H1 (cell line): ENCODE data around the gene TLE2. TPM values are rescaled to one million over a fixed set of nuclear protein-coding genes. Genes with fewer than 3 reads are reported as not detected.

ENCODE experiments used
- CTCF ChIA-PET: fragments of 300-600 bp; sonication (Branson Sonifier 250); formaldehyde crosslinking; loops from one replicate; lab custom pipeline; 2021; ENCODE audit not compliant: partially characterized antibody; lab: Charles Lee
- POLR2A ChIA-PET: fragments of 300-600 bp; sonication (Branson Sonifier 250); formaldehyde crosslinking; loops from one replicate; lab custom pipeline; 2021; ENCODE audit warnings: inconsistent platforms; ENCODE audit not compliant: partially characterized antibody; lab: Charles Lee
- DNase-seq, 2 experiments: peaks; one replicate each; pipeline versions ENCODE4 v3.0.0 to v3.0.0-alpha.2; 2010 to 2022; ENCODE audit warnings: low spot score in 2 of 2, low read depth in 1 of 2, mixed read lengths in 1 of 2
- FAIRE-seq: peaks from 2 replicates; lab custom pipeline; 2011; peaks lifted over from hg19 to GRCh38; lab: Jason Lieb, UNC
- H2AFZ ChIP-seq: 2 replicates; pipeline ENCODE4 v1.8.1; 2012; ENCODE audit warnings: low read length, inconsistent platforms
- H2AK5ac ChIP-seq: 2 replicates; pipeline ENCODE4 v1.6.1; 2013; ENCODE audit warnings: low read depth, low read length
- H2BK120ac ChIP-seq: replicated peaks from 2 replicates; pipeline ENCODE3; 2013; ENCODE audit warnings: low read depth, low read length, inconsistent platforms
- H2BK12ac ChIP-seq: 2 replicates; pipeline ENCODE4 v1.6.1; 2013; ENCODE audit warnings: low read depth, low read length
- H2BK15ac ChIP-seq: 2 replicates; pipeline ENCODE4 v1.6.1; 2013; ENCODE audit warnings: low read length
- H2BK20ac ChIP-seq: 2 replicates; pipeline ENCODE4 v1.6.1; 2013; ENCODE audit warnings: low read length
- H2BK5ac ChIP-seq: 2 replicates; pipeline ENCODE4 v1.6.1; 2013; ENCODE audit warnings: low read depth, low read length
- H3K14ac ChIP-seq: 2 replicates; pipeline ENCODE4 v1.6.1; 2013; ENCODE audit warnings: inconsistent platforms; ENCODE audit not compliant: insufficient read length
- H3K18ac ChIP-seq: 2 replicates; pipeline ENCODE4 v1.6.1; 2013; ENCODE audit warnings: low read length; ENCODE audit errors: extremely low read depth
- H3K23ac ChIP-seq: 2 replicates; pipeline ENCODE4 v1.6.1; 2013; ENCODE audit warnings: inconsistent platforms; ENCODE audit not compliant: insufficient read length
- H3K23me2 ChIP-seq: 2 replicates; pipeline ENCODE4 v1.6.1; 2013; ENCODE audit warnings: low read depth, low read length
- H3K27ac ChIP-seq: 2 replicates; pipeline ENCODE4 v1.6.1; 2011; ENCODE audit warnings: low read depth, low read length, inconsistent platforms
- H3K27me3 ChIP-seq, 4 experiments: replicated peaks in 1 of 4; 1 replicate in 1 of 4; 2 replicates in 3 of 4; pipeline versions ENCODE4 v1.6.1 to v1.8.1; 2011 to 2013; ENCODE audit warnings: low read length in 3 of 4, mild to moderate bottlenecking in 3 of 4, inconsistent platforms in 2 of 4, mixed read lengths in 2 of 4, moderate library complexity in 1 of 4; ENCODE audit not compliant: control insufficient read depth in 3 of 4, insufficient read depth in 3 of 4; ENCODE audit errors: extremely low read depth in 1 of 4
- H3K36me3 ChIP-seq, 4 experiments: 2 replicates each; pipeline versions ENCODE4 v1.6.1 to v1.8.1; 2011 to 2013; ENCODE audit warnings: mild to moderate bottlenecking in 4 of 4, low read length in 3 of 4, moderate library complexity in 2 of 4, control low read depth in 1 of 4, inconsistent platforms in 1 of 4; ENCODE audit not compliant: insufficient read depth in 4 of 4, control insufficient read depth in 2 of 4
- H3K4ac ChIP-seq: replicated peaks from 2 replicates; pipeline ENCODE3; 2013; ENCODE audit warnings: low read length, low read depth, mixed read lengths, inconsistent platforms; ENCODE audit not compliant: insufficient read length
- H3K4me1 ChIP-seq, 4 experiments: replicated peaks in 1 of 4; 1 replicate in 1 of 4; 2 replicates in 3 of 4; pipeline versions ENCODE4 v1.6.1 to v1.8.1; 2011 to 2013; ENCODE audit warnings: low read length in 3 of 4, inconsistent platforms in 2 of 4, mixed read lengths in 1 of 4; ENCODE audit not compliant: insufficient read depth in 4 of 4, control insufficient read depth in 3 of 4
- H3K4me2 ChIP-seq, 2 experiments: 2 replicates each; pipeline versions ENCODE4 v1.6.1 to v1.8.1; 2011 to 2013; ENCODE audit warnings: low read depth in 2 of 2, low read length in 2 of 2, control low read depth in 1 of 2, inconsistent platforms in 1 of 2, mild to moderate bottlenecking in 1 of 2; ENCODE audit not compliant: insufficient read depth in 1 of 2
- H3K4me3 ChIP-seq, 4 experiments: fragments of 200-600, 300-600 bp in 1 of 4; sonication (generic), shearing (Covaris generic), sonication (Bioruptor Twin) in 1 of 4; 2 replicates each; pipeline versions ENCODE4 v1.5.1 to v1.8.1; 2011 to 2016; ENCODE audit warnings: low read length in 4 of 4, low read depth in 3 of 4, control low read depth in 2 of 4, inconsistent platforms in 2 of 4, mild to moderate bottlenecking in 2 of 4, mixed read lengths in 1 of 4, moderate library complexity in 1 of 4; ENCODE audit not compliant: insufficient read depth in 2 of 4; ENCODE audit errors: extremely low read depth in 1 of 4
- H3K56ac ChIP-seq: replicated peaks from 2 replicates; pipeline ENCODE3; 2013; ENCODE audit warnings: low read depth, mild to moderate bottlenecking, mixed read lengths, low read length, inconsistent platforms; ENCODE audit not compliant: insufficient read length
- H3K79me1 ChIP-seq: 2 replicates; pipeline ENCODE4 v1.6.1; 2013; ENCODE audit warnings: low read depth, low read length, control low read depth
- H3K79me2 ChIP-seq, 2 experiments: 2 replicates each; pipeline versions ENCODE4 v1.6.1 to v1.8.1; 2012 to 2013; ENCODE audit warnings: low read length in 2 of 2, mild to moderate bottlenecking in 2 of 2, inconsistent platforms in 1 of 2; ENCODE audit not compliant: insufficient read depth in 2 of 2, control insufficient read depth in 1 of 2
- H3K9ac ChIP-seq, 4 experiments: replicated peaks in 1 of 4; 1 replicate in 1 of 4; 2 replicates in 3 of 4; pipeline versions ENCODE4 v1.6.1 to v1.8.1; 2011 to 2013; ENCODE audit warnings: low read depth in 3 of 4, low read length in 3 of 4, control low read depth in 2 of 4, mild to moderate bottlenecking in 2 of 4, moderate library complexity in 2 of 4, inconsistent platforms in 1 of 4; ENCODE audit errors: extremely low read depth in 1 of 4
- H3K9me3 ChIP-seq, 2 experiments: 2 replicates each; pipeline versions ENCODE4 v1.6.1 to v1.8.1; 2012 to 2013; ENCODE audit warnings: mild to moderate bottlenecking in 2 of 2, moderate library complexity in 2 of 2, control low read depth in 1 of 2, inconsistent platforms in 1 of 2, low read depth in 1 of 2, low read length in 1 of 2, mixed read lengths in 1 of 2; ENCODE audit not compliant: insufficient read depth in 2 of 2
- H4K20me1 ChIP-seq, 2 experiments: replicated peaks in 1 of 2; 2 replicates each; pipeline versions ENCODE3 to v1.8.1; 2011 to 2013; ENCODE audit warnings: inconsistent platforms in 2 of 2, low read length in 2 of 2, mild to moderate bottlenecking in 1 of 2; ENCODE audit not compliant: insufficient read depth in 2 of 2, control insufficient read depth in 1 of 2
- H4K5ac ChIP-seq: 2 replicates; pipeline ENCODE4 v1.6.1; 2013; ENCODE audit warnings: low read length, low read depth, mixed read lengths, inconsistent platforms; ENCODE audit not compliant: insufficient read length
- H4K8ac ChIP-seq: 2 replicates; pipeline ENCODE4 v1.8.0; 2013; ENCODE audit warnings: mild to moderate bottlenecking, moderate library complexity, low read length, inconsistent platforms; ENCODE audit not compliant: insufficient read depth; ENCODE audit errors: extremely low read depth
- H4K91ac ChIP-seq: replicated peaks from 2 replicates; pipeline ENCODE3; 2013; ENCODE audit warnings: low read length, mixed read lengths, inconsistent platforms; ENCODE audit not compliant: insufficient read length
- EGR1 ChIP-seq: IDR thresholded peaks from 2 replicates; pipeline ENCODE4 v1.6.1; 2011; ENCODE audit warnings: low read depth, low read length, borderline replicate concordance
- HDAC6 ChIP-seq: IDR thresholded peaks from one replicate; pipeline ENCODE4 v1.7.1; 2012; ENCODE audit warnings: low read depth, mild to moderate bottlenecking, inconsistent platforms, low read length, moderate library complexity
- NRF1 ChIP-seq: IDR thresholded peaks from 2 replicates; pipeline ENCODE4 v1.6.1; 2011; ENCODE audit warnings: mild to moderate bottlenecking, low read depth, low read length, improper control_type of control experiment
- RAD21 ChIP-seq, 2 experiments: IDR thresholded peaks in 1 of 2; conservative IDR thresholded peaks in 1 of 2; 2 replicates each; pipeline ENCODE4 v1.6.1; 2011; ENCODE audit warnings: low read depth in 2 of 2, low read length in 2 of 2, improper control_type of control experiment in 1 of 2, inconsistent platforms in 1 of 2, mild to moderate bottlenecking in 1 of 2, moderate library complexity in 1 of 2
- ZNF274 ChIP-seq: IDR thresholded peaks from 2 replicates; pipeline ENCODE4 v1.7.0; 2012; ENCODE audit warnings: low read length, borderline replicate concordance; ENCODE audit errors: extremely low read depth
- WGBS, 2 experiments: shearing (Covaris generic) in 1 of 2; methylation state at CpG; one replicate each; pipeline versions ENCODE4 v1.1.6 to v1.1.7; 2013 to 2015; ENCODE audit warnings: low lambda C conversion rate in 2 of 2, mixed read lengths in 2 of 2, inconsistent platforms in 1 of 2, low coverage in 1 of 2, missing lambda C conversion rate in 1 of 2; ENCODE audit not compliant: insufficient replicate concordance in 2 of 2, insufficient coverage in 1 of 2, insufficient read length in 1 of 2; ENCODE audit errors: extremely low coverage in 1 of 2, missing lambda C conversion rate in 1 of 2; 5-methylcytosine and 5-hydroxymethylcytosine counted together
- polyA plus RNA-seq, 7 experiments: library from polyadenylated mRNA; depleted of rRNA in 3 of 7; stranded (reverse) in 5 of 7; unstranded in 2 of 7; fragments of >200 nt in 5 of 7; fragments of 200-250 nt in 2 of 7; gene quantifications; 1 replicate in 5 of 7; 2 replicates in 1 of 7; 4 replicates in 1 of 7; pipeline versions ENCODE4 v1.2.1 to v1.2.3, GENCODE V29; 2011 to 2013; ENCODE audit warnings: missing spikeins in 2 of 7, mixed read lengths in 2 of 7
- total RNA-seq: library from RNA; stranded (reverse); fragmentation: NEBNext Ultra II Directional; extraction: Animal tissue kit (Norgen Biotek cat#: 25700); gene quantifications from 2 replicates; pipeline ENCODE4 v1.2.1, GENCODE V29; 2021
- TF ChIP-seq, protein P1 (sequence below): IDR thresholded peaks from 2 replicates; pipeline ENCODE4 v1.6.1; 2011; ENCODE audit warnings: low read length, improper control_type of control experiment

TLE2 gene
- total and polyA plus RNA-seq, 2 of the 8 experiments (the other 6 are each of a cell fraction or from before 2014, with no cell fraction given) = 8.0 to 11.5 TPM

DNA sequence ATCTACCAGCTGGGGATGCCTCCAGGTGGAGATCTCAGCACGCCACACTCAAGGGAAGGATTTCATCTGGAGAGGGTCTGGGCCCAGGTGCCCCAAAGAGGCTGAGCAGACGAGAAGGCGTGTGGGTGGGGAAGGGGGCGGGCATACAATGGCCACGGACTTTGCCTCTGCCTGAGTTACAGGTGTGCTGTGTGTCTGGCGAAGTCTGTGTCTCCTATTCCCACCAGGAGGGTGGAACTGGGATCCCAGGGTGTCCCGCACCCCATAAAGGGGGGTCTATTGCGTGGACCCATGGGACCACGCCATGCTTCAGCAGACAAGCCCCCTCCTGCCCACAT lies 3.6 kb downstream of the TLE2 start:
- Histone ChIP-seq H3K9me3 (no peaks in the 10 kb centered on the region), H3K4me2 (peak overlapping the region; percentile 74 to 80), H3K18ac (peak overlapping the region; percentile 95; the same call in 1 of the 2 replicates), H2BK5ac (0 out of 2 replicates have a peak overlapping the region, but pooled peaks have one; percentile 55), H3K4me1 (peaks cover 0 to 18% (median 13%) of the 10 kb centered on the region in 4 experiments; a peak in 6 of 7 replicates), H3K4me3 (peak overlapping the region in 1 of 4 experiments; percentile 46; a peak in 1 of 8 replicates), H4K5ac (no peak overlapping the region), H2BK15ac (no peak overlapping the region), H2AFZ (peak overlapping the region; percentile 61), H3K27me3 (peaks cover 11 to 48% (median 39%) of the 10 kb centered on the region in 4 experiments), H3K36me3 (no peaks in the 10 kb centered on the region), H4K91ac (peak overlapping the region; percentile 52), H3K4ac (no peak overlapping the region), H4K8ac (no peak overlapping the region), H3K79me1 (no peaks in the 10 kb centered on the region), H3K9ac (no peak overlapping the region), H2BK12ac (peak overlapping the region; percentile 90; the same call in 1 of the 2 replicates), H3K23ac (no peak overlapping the region), H3K79me2 (no peaks in the 10 kb centered on the region), H2BK20ac (0 out of 2 replicates have a peak overlapping the region, but pooled peaks have one; percentile 48), H3K56ac (no peak overlapping the region), H2AK5ac (no peak overlapping the region), H2BK120ac (no peak overlapping the region), H3K23me2 (peaks cover 9% of the 10 kb centered on the region; the same call in 1 of the 2 replicates), H3K14ac (no peak overlapping the region), H4K20me1 (peaks cover 0 to 4% of the 10 kb centered on the region in 2 experiments), H3K27ac (no peak overlapping the region)
- TF ChIP-seq ZNF274 (no peak), HDAC6 (no peak), RAD21 (IDR thresholded peaks at IDR 0.05 in 1 of 2, conservative IDR thresholded peaks at IDR 0.05 in 1 of 2; ENCODE audit: low read depth in 2 of 2, low read length in 2 of 2) (peak in 1 of 2 experiments; percentile 15; a peak in 1 of 4 replicates), EGR1 (no peak), NRF1 (no peak)
- TF ChIP-seq, protein P1, sequence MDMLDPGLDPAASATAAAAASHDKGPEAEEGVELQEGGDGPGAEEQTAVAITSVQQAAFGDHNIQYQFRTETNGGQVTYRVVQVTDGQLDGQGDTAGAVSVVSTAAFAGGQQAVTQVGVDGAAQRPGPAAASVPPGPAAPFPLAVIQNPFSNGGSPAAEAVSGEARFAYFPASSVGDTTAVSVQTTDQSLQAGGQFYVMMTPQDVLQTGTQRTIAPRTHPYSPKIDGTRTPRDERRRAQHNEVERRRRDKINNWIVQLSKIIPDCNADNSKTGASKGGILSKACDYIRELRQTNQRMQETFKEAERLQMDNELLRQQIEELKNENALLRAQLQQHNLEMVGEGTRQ = no peak
- POLR2A ChIA-PET = interaction anchor here (1.0 to 2.8 kb wide), 3 partner anchors 9 to 15 kb away, joined by 3 to 20 read pairs (median 5); no protein-coding TSS in a partner anchor
- FAIRE-seq (no peak), DNase-seq (no peak)
- 66% methylated on average over 9 of the region's 9 CpGs; no CpG with 5 or more reads in 1 of the 2 experiments for WGBS, 2 experiments
- CTCF ChIA-PET = interaction anchor here (0.6 to 2.4 kb wide), 7 partner anchors 10 to 138 kb away, joined by 3 to 10 read pairs (median 6); no protein-coding TSS in a partner anchor
